HepG2 (cell line): Measurements from ENCODE around the gene MLN. TPM values are rescaled to one million over a fixed set of nuclear protein-coding genes. Genes with fewer than 3 reads are reported as not detected.

ENCODE experiments used
- CBX5 ChIP-seq: sonication (generic); formaldehyde crosslinking; IDR thresholded peaks from 2 replicates; pipeline ENCODE4 v1.4.0; 2020; ENCODE audit warnings: missing genetic modification reagents, borderline replicate concordance
- HCFC1 ChIP-seq: fragments of 150-350 bp; IDR thresholded peaks from 2 replicates; pipeline ENCODE4 v1.6.1; 2014; ENCODE audit warnings: low read depth, low read length
- TOPORS ChIP-seq: sonication (generic); formaldehyde crosslinking; IDR thresholded peaks from 2 replicates; pipeline ENCODE4 v1.8.0; 2023; ENCODE audit warnings: mild to moderate bottlenecking, missing genetic modification reagents
- ZFP62 ChIP-seq: sonication (generic); formaldehyde crosslinking; IDR thresholded peaks from 2 replicates; pipeline ENCODE4 v1.4.0; 2020; ENCODE audit warnings: missing genetic modification reagents
- ZNF225 ChIP-seq: sonication (generic); formaldehyde crosslinking; IDR thresholded peaks from 2 replicates; pipeline ENCODE4 v1.4.0; 2020; ENCODE audit warnings: mild to moderate bottlenecking, missing genetic modification reagents
- polyA plus RNA-seq, 8 experiments: library from polyadenylated mRNA; depleted of rRNA in 3 of 8; stranded (reverse) in 7 of 8; unstranded in 1 of 8; fragments of >200 nt; fragmentation: Illumina TruSeq in 4 of 8; extraction: Trizol in 4 of 8; gene quantifications; 2 replicates each; pipeline versions ENCODE4 v1.2.1 to v1.2.3, GENCODE V29; 2011 to 2016; ENCODE audit warnings: low read depth in 4 of 8, missing spikeins in 1 of 8, mixed read lengths in 1 of 8; ENCODE audit not compliant: insufficient read depth in 1 of 8
- total RNA-seq, 5 experiments: library from RNA; depleted of rRNA; stranded (reverse); fragments of >200 nt; fragmentation: Illumina TruSeq; extraction: Trizol; gene quantifications; 2 replicates each; pipeline ENCODE4 v1.2.3, GENCODE V29; 2016; ENCODE audit warnings: low read depth in 1 of 5
- TF ChIP-seq, protein P1 (sequence below), 2 experiments: sonication (generic) in 1 of 2; formaldehyde crosslinking in 1 of 2; IDR thresholded peaks; 2 replicates each; pipeline versions ENCODE4 v1.6.1 to v1.9.0; 2014 to 2022; ENCODE audit warnings: antibody characterized with exemption in 1 of 2, borderline replicate concordance in 1 of 2, inconsistent platforms in 1 of 2, low read depth in 1 of 2, missing genetic modification reagents in 1 of 2
- TF ChIP-seq, protein P2 (sequence below): IDR thresholded peaks from 2 replicates; pipeline ENCODE4 v1.6.1; 2016; ENCODE audit warnings: low read depth
- TF ChIP-seq, protein P3 (sequence below): sonication (generic); formaldehyde crosslinking; IDR thresholded peaks from 2 replicates; pipeline ENCODE4 v1.9.0; 2021; ENCODE audit warnings: missing genetic modification reagents, borderline replicate concordance
- TF ChIP-seq, protein P4 (sequence below): sonication (generic); formaldehyde crosslinking; IDR thresholded peaks from 2 replicates; pipeline ENCODE4 v1.4.0; 2020; ENCODE audit warnings: missing genetic modification reagents, low read depth, mild to moderate bottlenecking, borderline replicate concordance
- TF ChIP-seq, protein P5 (sequence below): sonication (generic); formaldehyde crosslinking; IDR thresholded peaks from 2 replicates; pipeline ENCODE4 v1.5.0; 2020; ENCODE audit warnings: mild to moderate bottlenecking, missing genetic modification reagents
- TF ChIP-seq, protein P6 (sequence below): sonication (generic); formaldehyde crosslinking; IDR thresholded peaks from 2 replicates; pipeline ENCODE4 v1.4.0; 2020; ENCODE audit warnings: missing genetic modification reagents, mild to moderate bottlenecking, borderline replicate concordance

MLN gene
- total and polyA plus RNA-seq, 2 of the 13 experiments (the other 11 are each of a cell fraction or from before 2014, with no cell fraction given): not detected

- TF ChIP-seq, protein P1, sequence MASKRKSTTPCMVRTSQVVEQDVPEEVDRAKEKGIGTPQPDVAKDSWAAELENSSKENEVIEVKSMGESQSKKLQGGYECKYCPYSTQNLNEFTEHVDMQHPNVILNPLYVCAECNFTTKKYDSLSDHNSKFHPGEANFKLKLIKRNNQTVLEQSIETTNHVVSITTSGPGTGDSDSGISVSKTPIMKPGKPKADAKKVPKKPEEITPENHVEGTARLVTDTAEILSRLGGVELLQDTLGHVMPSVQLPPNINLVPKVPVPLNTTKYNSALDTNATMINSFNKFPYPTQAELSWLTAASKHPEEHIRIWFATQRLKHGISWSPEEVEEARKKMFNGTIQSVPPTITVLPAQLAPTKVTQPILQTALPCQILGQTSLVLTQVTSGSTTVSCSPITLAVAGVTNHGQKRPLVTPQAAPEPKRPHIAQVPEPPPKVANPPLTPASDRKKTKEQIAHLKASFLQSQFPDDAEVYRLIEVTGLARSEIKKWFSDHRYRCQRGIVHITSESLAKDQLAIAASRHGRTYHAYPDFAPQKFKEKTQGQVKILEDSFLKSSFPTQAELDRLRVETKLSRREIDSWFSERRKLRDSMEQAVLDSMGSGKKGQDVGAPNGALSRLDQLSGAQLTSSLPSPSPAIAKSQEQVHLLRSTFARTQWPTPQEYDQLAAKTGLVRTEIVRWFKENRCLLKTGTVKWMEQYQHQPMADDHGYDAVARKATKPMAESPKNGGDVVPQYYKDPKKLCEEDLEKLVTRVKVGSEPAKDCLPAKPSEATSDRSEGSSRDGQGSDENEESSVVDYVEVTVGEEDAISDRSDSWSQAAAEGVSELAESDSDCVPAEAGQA (IDR thresholded peaks at IDR 0.05; ENCODE audit: low read depth): peak; percentile 72; the same call in 1 of the 2 replicates
- TF ChIP-seq, protein P1 (CRISPR knock-in tag; IDR thresholded peaks at IDR 0.05; ENCODE audit: borderline replicate concordance): 0 out of 2 replicates have a peak, but pooled peaks have one; percentile 6
- TF ChIP-seq, protein P2, sequence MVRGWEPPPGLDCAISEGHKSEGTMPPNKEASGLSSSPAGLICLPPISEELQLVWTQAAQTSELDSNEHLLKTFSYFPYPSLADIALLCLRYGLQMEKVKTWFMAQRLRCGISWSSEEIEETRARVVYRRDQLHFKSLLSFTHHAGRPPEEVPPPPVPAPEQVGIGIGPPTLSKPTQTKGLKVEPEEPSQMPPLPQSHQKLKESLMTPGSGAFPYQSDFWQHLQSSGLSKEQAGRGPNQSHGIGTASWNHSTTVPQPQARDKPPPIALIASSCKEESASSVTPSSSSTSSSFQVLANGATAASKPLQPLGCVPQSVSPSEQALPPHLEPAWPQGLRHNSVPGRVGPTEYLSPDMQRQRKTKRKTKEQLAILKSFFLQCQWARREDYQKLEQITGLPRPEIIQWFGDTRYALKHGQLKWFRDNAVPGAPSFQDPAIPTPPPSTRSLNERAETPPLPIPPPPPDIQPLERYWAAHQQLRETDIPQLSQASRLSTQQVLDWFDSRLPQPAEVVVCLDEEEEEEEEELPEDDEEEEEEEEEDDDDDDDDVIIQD (CRISPR knock-in tag): no peak
- TF ChIP-seq HCFC1 (no peak), CBX5 (peak; percentile 40; the same call in 1 of the 2 replicates), TOPORS (CRISPR knock-in tag) (no peak), ZFP62 (CRISPR knock-in tag) (no peak), ZNF225 (no peak; the same call in 1 of the 2 replicates)
- TF ChIP-seq, protein P3, sequence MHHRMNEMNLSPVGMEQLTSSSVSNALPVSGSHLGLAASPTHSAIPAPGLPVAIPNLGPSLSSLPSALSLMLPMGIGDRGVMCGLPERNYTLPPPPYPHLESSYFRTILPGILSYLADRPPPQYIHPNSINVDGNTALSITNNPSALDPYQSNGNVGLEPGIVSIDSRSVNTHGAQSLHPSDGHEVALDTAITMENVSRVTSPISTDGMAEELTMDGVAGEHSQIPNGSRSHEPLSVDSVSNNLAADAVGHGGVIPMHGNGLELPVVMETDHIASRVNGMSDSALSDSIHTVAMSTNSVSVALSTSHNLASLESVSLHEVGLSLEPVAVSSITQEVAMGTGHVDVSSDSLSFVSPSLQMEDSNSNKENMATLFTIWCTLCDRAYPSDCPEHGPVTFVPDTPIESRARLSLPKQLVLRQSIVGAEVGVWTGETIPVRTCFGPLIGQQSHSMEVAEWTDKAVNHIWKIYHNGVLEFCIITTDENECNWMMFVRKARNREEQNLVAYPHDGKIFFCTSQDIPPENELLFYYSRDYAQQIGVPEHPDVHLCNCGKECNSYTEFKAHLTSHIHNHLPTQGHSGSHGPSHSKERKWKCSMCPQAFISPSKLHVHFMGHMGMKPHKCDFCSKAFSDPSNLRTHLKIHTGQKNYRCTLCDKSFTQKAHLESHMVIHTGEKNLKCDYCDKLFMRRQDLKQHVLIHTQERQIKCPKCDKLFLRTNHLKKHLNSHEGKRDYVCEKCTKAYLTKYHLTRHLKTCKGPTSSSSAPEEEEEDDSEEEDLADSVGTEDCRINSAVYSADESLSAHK (CRISPR knock-in tag): no peak
- TF ChIP-seq, protein P4, sequence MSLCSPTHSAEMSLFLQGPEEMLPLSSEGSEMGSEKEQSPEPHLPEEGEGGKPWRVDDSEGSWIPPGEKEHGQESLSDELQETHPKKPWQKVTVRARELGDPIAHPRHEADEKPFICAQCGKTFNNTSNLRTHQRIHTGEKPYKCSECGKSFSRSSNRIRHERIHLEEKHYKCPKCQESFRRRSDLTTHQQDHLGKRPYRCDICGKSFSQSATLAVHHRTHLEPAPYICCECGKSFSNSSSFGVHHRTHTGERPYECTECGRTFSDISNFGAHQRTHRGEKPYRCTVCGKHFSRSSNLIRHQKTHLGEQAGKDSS (CRISPR knock-in tag): no peak
- TF ChIP-seq, protein P5, sequence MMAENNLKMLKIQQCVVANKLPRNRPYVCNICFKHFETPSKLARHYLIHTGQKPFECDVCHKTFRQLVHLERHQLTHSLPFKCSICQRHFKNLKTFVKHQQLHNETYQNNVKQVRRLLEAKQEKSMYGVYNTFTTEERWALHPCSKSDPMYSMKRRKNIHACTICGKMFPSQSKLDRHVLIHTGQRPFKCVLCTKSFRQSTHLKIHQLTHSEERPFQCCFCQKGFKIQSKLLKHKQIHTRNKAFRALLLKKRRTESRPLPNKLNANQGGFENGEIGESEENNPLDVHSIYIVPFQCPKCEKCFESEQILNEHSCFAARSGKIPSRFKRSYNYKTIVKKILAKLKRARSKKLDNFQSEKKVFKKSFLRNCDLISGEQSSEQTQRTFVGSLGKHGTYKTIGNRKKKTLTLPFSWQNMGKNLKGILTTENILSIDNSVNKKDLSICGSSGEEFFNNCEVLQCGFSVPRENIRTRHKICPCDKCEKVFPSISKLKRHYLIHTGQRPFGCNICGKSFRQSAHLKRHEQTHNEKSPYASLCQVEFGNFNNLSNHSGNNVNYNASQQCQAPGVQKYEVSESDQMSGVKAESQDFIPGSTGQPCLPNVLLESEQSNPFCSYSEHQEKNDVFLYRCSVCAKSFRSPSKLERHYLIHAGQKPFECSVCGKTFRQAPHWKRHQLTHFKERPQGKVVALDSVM (CRISPR knock-in tag): no peak
- TF ChIP-seq, protein P6, sequence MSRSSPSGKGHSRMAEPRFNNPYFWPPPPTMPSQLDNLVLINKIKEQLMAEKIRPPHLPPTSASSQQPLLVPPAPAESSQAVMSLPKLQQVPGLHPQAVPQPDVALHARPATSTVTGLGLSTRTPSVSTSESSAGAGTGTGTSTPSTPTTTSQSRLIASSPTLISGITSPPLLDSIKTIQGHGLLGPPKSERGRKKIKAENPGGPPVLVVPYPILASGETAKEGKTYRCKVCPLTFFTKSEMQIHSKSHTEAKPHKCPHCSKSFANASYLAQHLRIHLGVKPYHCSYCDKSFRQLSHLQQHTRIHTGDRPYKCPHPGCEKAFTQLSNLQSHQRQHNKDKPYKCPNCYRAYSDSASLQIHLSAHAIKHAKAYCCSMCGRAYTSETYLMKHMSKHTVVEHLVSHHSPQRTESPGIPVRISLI (CRISPR knock-in tag): no peak
Observed at GRCh38 chr6:33787954-33788693, 15.7 kb downstream of the MLN start (continued).
